RPMI8226 (cell line): ENCODE measurements around the gene CHST11.
"Not testable (repeated sequence)": the region's sequence is repeated elsewhere in the genome, so short reads cannot be mapped to it uniquely, and the experiment has no call there.

Source experiments
- DNase-seq: peaks from one replicate; pipeline ENCODE4 v3.0.0-alpha.2; 2015

The CHST11 gene

DNA sequence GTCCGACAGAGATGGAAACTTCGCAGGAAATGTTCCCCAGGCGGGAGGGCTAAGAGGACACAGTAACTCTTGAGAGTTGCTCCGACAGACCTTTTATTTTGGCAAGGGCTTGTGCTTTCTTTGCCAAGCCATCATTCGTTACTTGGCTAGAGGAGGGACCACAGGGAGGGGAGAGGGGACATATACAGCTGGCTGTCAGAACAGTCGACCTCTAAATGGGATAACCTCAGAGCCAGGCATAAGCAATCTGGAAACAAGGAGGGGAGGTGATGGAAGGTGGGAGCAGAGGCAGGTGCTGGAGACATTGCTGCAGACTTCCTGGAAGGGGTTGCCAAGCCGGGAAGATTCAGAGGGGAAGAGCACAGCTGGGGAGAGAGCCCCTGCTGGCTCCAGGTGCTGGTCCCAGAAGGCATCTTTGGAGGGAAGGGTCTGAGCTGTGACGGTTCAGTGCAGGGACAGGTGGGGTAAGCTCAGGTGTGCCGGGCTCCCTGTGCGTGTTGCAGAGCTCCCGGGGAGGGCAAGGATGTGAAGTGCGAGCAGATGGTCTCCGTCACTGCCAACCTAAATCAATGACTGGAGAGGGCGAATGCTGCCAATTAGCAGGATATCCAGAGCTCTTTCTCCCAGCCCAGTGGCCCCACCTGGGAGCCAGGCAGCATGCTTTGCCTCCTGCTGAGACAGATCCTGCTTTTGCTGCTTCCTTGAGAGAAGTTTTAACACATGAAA, 50.1 kb downstream of the CHST11 start:
- no peak for DNase-seq

DNA sequence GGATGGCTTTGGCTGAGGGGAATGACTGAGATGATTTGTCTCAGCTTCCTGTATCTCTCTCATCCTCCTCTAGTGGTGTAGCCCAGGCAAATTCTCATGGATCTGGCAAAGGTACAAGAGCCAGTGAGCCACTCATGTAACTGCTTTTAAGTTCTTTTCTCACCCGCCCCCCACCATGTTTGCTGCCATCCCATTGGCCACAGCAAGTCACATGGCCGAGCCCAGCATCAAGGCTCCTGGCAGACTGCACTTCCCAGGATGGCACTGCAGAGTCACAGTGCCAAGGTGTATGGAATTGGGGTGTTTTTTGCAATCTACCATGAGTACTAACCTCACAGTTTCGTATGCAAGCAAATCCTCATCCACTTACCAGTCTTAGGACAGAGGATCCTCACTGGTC, 50.9 kb downstream of the CHST11 start:
- no peak for DNase-seq

DNA sequence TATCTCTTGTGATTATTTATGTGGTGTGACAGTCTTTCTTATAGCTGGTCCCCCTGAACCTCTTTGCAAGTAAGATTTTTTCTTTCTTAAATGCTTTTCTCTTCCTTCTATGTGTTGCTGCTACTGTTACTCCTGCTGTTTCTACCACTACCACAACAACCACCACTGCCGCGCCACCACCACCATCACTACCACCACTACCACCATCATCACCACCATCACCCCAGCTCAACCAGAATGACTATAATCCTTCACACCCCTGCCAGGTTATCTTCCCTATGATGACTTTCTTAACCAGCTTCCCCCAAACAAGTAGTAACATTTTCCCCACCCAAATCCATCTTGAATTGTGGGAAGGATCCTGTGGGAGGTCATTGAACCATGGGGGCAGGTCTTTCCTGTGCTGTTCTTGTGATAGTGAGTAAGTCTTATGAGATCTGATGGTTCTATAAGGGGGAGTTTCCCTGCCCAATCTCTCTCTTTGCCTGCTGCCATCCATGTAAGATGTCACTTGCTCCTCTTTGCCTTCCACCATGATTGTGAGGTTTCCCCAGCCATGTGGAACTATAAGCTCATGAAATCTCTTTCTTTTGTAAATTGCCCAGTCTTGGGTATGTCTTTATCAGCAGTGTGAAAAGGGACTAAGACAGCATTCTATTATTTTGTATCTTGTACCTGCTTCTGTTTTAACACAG, 52.2 kb downstream of the CHST11 start:
- no peak for DNase-seq

DNA sequence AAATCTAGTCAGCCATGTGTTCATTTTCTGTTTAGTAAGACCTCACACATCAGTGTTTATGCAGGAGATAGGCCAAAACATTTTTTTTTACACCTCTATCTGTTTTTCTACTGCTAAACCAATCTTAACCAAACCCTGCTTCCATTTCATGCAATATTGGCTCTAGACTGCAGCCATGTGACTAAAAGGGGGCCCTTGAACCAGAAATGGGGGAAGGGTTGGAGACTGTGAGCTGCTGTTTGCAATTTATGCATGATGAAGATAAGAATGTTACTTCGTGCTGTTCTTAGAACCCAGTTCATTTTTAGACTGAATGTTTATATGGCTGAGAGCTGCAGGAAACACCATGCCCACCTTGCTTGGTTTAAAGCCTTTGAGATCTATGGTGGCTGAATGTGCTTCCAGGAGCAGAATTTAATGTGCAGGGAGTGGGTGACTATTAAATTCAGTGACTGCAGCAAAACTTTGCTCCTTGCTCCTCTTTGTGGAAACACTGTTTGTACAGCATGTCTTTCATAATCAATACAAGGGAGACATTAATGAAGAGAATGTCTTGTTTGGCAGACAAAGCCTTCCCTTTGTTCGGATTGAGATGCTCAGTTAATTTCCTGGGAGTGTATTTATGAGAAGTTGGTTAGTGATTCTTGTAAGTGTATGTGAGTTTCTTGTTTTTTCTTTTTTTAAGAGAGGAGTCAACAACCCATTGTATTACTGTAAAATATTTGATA, 53.6 kb downstream of the CHST11 start:
- no peak for DNase-seq

GRCh38 chr12:104510873-104511440, 54.2 kb downstream of the CHST11 start:
- no peak for DNase-seq

DNA sequence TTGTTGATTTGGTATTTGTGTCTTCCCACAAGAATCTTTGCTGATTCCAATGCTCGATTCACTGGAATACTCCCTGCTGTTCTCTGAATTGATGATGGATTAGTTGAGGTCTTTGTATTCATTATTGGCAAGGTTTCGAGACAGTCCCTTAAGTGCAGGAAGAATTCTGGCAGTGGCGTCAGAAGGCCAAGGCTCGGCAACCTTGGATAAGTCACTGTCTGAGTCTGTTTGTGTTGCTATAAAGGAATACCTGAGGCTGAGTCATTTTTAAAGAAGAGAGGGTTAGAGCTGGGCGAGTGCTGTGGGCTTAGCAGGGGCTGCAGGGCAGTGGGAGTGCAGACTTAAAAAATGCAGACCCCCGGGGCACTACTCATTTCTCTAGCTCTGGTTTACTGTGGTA, 56.9 kb downstream of the CHST11 start:
- DNase-seq, result no peak

DNA sequence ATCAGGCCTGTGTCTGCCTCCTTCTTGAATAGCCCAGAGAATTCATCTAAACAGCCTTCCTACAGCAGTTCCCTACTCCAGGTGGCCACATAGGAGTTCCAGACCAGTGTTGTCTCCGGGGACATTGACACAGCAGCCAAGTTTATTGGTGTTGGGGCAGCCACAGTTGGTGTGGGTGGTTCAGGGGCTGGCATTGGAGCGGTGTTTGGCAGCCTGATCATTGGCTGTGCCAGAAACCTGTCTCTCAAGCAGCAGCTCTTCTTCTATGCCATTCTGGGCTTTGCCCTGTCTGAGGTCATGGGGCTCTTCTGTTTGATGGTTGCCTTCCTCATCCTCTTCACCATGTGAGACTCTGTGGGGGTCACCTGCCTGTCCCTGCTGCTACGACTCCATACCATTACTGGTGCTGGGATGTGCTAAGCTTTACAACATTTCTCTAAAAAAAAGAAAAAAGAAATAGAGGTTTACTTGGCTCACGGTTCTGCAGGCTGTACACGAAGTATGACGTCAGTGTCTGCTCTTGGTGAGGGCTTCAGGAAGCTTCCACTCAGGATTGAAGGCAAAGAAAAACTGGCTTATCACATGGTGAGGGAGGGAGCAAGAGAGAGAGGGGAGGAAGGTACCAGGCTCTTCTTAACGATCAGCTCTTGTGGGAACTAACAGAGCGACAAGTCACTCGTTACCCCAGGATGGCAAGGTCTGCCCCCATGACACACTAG, 57.5 kb downstream of the CHST11 start:
- no peak for DNase-seq

DNA sequence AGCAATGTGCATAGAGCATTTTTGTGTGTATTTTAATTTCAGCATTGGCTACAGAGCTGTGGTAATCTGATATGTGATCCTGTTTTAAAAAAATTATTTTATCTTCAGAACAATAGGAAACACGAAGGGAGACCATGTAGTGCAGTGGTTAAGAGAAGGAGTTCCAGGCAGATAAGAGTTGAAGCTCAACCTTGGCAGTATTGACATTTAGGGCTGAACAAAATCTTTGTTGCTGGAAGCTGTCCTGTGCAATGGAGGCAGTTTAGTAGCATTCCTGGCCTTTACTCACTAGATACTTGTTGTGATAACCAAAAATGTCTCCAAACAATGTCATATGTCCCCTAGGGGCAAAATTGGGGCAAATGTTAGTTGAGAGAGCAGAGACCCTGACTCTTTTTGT, 59.2 kb downstream of the CHST11 start:
- DNase-seq, result no peak

DNA sequence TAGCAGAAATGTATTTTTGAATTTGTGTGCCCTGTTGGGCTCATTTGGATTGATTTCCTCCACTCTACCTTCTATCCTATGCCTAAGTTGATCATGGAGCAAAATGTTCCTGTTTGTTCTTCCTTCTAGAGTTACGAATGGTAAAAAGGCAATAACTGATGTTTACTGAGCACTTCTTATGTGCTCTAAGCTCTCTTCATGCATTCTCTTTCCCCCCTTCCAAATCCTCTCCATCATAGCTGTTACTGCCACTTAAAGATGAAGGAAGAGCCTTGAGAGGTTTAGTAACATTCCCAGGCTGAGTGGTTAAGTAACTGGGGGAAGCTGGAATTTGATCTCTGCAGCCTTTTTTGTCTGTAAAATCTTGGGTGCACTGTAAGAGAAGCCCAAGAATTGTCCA, 60.1 kb downstream of the CHST11 start:
- no peak for DNase-seq

GRCh38 chr12:104517880-104518279, 61.1 kb downstream of the CHST11 start:
- DNase-seq, result no peak

DNA sequence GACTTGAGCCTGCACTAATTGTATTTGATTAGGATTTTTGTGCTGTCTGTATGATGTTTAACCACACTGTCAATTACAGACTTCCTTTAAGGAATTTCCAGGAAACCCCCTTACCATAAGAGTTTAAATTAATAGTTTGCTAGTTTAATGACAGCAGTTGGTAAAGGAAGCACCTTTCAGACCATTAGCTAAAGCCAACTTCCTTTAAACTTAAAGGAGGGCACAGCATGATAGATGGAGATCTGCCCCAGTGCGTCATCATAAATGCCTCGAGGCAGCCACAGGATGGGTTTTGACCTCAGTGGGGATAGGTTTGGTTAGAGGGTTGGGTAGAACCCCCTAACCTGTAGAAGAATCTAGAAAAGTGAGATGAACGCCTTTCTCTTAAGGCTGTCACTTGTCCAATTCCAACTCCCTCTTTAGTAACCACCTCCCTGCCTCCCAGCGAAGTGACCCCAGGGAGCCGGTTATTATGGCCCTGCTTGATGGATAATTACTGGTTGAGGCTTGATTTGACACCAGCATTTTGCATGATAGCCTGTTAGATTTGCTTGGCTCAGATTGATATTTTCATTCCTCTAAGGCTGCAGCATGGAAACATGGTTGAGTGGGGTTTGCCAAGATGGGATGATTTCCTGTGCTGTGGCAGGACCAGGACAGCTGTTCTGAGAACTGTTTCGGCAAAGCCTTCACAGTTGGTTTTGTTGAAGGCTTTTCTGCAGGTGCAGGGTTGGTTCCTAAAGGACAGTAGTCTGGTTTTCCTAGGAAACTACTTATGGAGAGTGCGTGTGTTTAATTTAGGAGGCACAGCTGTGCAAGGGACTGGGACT, 62.7 kb downstream of the CHST11 start:
- DNase-seq, result no peak

GRCh38 chr12:104520242-104520900, 63.6 kb downstream of the CHST11 start:
- DNase-seq, result no peak

DNA sequence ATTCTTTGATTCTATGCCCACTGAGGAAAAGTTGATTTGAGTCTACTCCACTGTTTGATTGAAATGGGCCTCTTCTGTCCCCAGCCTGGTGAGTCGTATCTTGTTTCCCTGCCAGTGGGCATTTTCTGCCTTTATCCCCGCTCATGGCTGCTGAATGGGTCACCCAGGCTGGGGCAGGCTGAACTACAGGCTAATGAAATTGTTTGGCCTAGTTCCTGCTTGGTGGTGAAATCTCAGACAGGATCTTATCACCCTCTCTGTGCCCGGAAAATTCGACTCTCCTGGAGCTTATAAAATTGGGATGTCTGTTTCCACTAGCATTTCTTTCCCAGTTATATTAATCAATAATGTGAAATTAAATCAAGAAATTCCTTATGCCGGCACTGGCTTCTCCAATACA, 65.0 kb downstream of the CHST11 start:
- DNase-seq, result no peak

GRCh38 chr12:104522985-104523722, 66.4 kb downstream of the CHST11 start:
- DNase-seq, result peak; percentile 50

- DNase-seq, result no peak
These were observed 67.5 kb downstream of the CHST11 start for GRCh38 chr12:104524034-104524832.

- no peak for DNase-seq
These were observed 69.6 kb downstream of the CHST11 start for GRCh38 chr12:104526320-104526719.

GRCh38 chr12:104526751-104527150, 70.0 kb downstream of the CHST11 start:
- DNase-seq, result no peak

DNA sequence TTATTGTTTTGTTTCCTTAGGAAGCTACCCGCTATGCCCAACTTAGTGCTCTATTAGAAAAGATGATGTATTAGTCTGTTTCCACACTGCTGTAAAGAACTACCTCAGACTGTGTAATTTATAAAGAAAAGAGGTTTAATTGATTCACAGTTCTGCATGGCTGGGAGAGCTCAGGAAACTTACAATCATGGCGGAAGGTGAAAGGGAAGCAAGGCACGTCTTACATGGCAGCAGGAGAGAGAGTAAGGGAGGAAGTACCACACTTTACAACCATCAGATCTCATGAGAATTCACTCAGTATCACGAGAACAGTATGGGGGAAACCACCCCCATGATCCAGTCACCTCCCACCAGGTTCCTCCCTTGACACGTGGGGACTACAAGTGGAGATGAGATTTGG, 70.9 kb downstream of the CHST11 start:
- not testable (repeated sequence) for DNase-seq

- no peak for DNase-seq
These were observed 72.6 kb downstream of the CHST11 start for GRCh38 chr12:104529130-104529874.
